ENCODE data around the gene MED25.

Gene MED25

DNA sequence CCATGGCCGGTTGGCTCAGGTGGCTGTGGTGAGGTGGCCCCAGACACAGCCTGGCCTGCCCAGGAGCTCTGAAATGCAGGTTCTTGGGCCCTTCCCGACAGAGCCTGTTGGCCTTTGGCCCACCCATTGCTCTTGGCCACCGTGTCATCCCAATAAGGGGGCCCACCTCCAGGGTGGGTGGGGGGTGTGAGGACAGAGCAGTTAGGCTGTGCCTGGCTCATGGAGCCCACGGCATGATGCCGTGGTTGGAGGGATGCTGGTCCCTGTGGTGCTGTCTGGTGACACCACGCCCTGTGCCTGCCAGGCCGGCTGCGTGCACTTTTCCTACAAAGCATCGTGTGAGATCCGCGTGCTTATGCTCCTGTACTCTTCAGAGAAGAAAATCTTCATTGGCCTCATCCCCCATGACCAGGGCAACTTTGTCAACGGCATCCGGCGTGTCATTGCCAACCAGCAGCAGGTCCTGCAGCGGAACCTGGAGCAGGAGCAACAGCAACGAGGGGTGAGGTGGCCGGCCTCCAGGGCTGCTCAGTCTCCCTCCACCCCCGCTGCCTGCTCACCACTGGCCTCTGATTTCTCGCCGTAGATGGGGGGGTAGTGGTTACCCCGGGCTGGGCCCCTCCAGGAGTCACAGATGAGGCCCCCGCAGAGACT lies 41.7 kb downstream of the MED25 start:
- DNase-seq: no peak

DNA sequence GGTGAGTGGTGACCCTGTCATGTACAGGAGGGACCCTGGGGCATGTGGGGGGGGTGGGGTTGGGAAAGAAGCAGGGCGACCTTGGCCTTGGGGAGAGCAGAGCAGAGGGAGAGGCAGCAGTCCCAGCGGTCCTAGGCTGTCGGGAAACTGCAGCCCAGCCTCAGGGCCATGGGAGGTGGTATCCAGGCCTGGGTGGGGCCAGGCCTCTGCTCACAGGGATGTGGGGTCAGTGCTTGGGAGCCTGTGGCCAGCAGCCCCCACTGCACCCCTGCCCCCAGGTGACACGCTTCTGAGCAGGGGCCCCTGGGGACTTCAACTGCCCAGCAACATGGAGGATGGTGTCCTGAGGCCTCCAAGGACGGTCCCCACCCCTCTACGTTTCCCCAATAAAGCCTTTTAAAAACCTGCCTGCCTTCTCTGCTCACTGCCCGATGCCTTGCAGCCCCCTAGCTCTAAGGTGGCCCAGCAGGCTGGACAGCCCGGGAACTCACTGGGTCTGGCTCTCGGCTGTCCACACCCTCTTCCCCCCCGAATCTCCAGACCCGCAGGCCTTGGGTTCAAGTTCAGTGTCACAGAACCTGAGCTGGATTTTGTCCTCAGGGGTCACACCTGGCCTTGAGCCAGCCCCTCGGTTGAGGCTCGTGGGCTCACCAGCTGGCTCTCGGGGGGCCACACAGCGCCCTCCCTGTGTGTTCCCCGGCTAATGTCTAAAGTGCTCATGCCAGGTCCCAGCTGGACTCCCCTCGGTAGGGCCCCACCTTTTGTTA lies 42.4 kb downstream of the MED25 start:
- no peak for DNase-seq

DNA sequence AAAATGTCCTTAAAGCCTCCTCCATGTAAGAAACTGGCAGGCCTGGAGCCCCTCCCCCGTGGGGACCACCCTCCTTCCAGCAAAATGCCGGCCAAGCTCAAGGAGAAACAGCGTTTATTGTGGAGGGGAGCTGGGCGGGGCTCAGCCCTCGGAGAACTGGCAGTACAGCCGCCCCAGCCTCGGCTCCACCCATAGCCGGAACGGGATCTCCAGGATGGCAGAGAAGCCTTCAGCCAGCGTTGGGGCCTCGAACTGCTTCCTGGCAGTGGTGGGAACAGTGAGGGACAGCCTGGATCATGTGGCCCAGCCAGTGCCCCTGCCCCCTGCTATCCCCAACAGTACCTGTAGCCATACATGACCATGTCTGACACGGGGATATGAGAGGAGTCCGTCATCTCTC lies 43.0 kb downstream of the MED25 start:
- DNase-seq: no peak

- DNase-seq: no peak
Observed at GRCh38 chr19:49861541-49862378, 43.7 kb downstream of the MED25 start.

DNA sequence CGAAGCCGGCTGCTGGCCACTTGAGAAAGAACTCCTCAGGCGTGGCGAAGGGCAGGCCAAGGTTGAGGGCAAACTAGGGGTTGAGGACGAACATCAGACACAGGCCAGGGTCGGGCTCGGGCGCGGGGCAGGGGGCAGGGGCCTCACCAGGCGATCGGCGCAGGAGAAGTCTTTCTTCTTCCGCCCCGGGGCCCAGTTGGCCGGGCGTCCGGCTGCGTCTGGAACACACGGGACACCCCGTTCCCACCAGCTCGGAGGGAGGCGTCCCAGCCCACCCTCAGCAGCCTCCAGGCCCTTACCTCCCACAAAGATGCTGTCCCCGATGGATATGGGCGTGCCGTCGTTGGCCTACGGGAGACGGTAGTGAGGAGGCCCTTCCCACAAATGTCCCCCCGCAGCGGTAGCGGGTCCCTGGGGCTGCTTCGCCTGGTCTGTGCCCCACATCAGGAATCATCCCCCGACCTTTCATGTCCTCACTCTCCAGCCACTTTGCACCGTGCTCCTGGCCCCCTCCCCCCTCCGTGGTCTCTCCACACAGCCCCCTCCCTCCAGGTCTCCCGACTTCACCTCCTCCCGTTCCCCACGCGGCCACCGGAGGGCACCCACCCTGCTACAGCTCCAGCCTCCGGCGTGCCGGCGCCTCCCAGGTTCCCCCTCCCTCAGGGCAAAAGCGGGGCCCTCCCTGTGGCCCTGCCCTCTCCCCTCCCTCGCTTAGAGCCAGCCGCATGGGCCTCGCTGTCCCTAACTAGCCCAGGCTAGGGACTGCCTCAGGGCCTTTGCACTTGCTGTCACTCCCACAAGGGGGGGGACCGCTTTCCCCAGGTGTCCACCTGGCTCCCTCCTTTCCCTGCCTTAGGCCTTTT lies 44.5 kb downstream of the MED25 start:
- no peak for DNase-seq

DNA sequence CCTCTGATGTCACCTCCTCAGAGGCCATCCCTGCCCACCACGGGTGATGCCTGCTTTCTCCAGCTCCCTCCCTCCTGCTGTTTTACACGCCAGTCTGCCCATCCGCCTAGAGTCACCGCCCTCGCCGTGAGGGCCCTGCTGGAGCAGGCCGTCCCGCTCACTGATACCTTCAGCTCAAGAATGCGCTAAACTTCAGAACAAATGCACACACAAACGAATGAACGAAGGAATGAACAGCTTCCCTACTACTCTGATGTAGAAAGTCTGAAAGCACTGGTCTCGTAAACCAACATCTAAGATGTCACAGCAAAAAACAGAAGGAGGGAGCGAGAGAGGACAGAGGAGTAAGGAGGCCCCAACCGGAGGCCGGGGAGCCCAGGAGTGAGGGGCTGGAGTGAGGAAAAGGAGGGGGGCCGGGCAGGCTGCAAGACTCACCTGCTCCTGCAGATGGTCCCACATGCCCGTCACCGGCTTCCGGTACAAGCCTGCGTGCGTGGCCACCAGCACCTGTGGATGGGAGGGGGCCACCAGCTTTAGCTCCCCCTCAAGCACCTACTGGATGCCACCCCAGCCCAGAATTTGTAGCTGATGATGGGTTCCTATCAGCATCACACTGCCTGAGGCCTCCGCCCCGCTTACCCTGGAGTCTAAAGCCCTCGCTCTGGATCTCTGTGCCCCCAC lies 45.3 kb downstream of the MED25 start:
- DNase-seq: no peak

DNA sequence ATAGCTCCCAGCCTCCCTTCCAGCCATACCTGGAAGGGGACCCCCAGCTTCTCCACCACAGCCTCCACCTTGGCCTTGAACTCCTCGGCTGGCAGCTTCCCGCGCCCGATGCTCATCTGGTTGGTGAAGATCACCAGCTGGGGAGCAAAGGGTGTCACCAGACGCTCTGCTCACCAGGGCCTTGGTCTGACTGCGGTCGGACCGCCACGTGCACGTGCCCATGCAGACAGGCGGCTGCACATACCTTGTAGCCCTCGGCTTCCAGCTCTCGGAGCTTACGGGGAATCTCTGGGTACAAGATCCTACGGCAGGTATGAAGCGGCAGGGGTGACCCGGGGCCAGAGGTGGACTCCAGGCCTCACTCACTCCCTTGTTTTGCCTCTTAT lies 45.8 kb downstream of the MED25 start:
- DNase-seq: no peak

GRCh38 chr19:49864890-49865289 lies 46.8 kb downstream of the MED25 start:
- DNase-seq: no peak

- peak; percentile 85 for DNase-seq
Observed at GRCh38 chr19:49866933-49867782, 49.1 kb downstream of the MED25 start, which contains the start of gene PNKP. Gene PNKP, minus strand, starts transcription at chr19:49867576. Its CDS starts 372 bp downstream, at chr19:49867204.

- no peak for DNase-seq
Observed at GRCh38 chr19:49869009-49869483, 51.0 kb downstream of the MED25 start.

GRCh38 chr19:49869484-49870308 lies 51.6 kb downstream of the MED25 start:
- peak; percentile 87 for DNase-seq

- DNase-seq: no peak
Observed at GRCh38 chr19:49870309-49870901, 52.3 kb downstream of the MED25 start.

- DNase-seq: no peak
Observed at GRCh38 chr19:49871349-49871985, 53.4 kb downstream of the MED25 start.

DNA sequence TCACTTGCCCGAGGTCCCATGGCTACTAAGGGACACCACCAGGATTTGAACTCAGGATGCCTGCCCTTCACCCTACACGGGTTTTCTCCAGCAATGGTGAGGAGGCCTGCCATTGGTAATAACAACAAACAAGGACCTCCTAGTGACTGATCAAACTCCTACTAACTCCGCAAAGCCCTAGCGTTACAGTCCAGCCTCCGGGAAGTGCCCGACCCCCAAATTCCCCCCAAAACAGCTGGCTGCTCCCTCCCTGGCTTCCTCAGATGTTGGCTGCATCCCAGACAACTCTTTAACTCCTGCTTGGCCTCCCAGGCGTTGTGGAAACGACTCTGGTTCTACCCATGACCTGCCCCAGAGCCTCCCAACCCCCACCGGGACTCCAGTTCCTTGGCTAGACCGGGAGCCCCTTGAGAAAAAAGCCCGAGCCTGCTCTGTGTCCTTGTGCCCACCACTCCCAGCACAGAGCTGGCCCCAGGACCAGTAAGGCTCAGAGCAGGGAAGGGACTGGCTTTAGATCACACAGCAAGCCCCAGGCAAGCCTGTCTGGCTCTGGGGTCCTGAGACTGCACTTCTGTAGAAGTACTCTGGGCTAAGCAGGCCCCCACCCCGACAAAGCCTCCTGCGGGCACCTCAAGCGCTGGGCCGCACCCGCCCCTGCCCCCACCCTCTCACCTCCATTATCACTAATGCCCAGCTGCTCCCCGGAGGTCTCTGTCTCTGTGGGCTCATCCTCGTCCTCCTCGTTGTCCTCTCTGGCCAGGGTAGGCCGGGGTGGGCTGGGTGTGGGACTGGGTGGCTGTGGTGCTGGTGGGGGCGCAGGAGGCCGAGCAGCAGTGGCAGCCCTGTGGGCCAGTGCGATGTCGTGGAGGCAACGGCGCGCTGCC lies 54.4 kb downstream of the MED25 start:
- no peak for DNase-seq

DNA sequence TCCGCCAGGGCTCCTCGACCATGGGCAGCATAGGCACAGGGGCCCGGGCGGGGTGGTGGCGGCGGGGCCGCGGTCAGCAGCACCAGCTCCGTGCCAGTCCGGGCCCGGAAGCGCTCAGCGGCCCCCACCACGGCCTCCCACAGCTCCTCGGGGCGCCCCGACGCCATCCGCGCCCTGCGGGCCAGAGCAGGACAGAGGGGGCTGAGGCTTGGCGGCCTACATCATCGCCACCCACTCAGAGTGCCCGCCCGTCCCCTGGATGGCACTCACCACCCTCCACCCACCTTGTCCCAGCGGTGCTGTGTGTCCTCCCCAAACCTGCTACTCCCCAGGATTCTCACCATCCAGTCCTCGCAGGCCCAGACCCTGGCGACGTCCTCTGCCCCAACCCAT lies 55.0 kb downstream of the MED25 start:
- no peak for DNase-seq

GRCh38 chr19:49873834-49874233 lies 55.7 kb downstream of the MED25 start:
- no peak for DNase-seq

- DNase-seq: no peak
Observed at GRCh38 chr19:49874503-49875157, 56.5 kb downstream of the MED25 start.
